Thyroid gland (tissue), 4 donors: ENCODE data around the gene ODC1. TPM values are rescaled to one million over a fixed set of nuclear protein-coding genes. Genes with fewer than 3 reads are reported as not detected.

Experiments
- DNase-seq, 2 donors: peaks; one replicate each; pipeline ENCODE4 v3.0.0-alpha.2; 2019
- H3K27ac ChIP-seq, 3 donors: fragments of 200-600 bp; sonication (generic); 1 replicate in 2 of 3; 2 replicates in 1 of 3; pipeline ENCODE4 v1.5.1; 2016 to 2019; ENCODE audit warnings: mild to moderate bottlenecking in 1 of 3, moderate library complexity in 1 of 3
- H3K27me3 ChIP-seq: fragments of 200-600 bp; sonication (generic); one replicate; pipeline ENCODE4 v1.5.1; 2019
- H3K36me3 ChIP-seq, 2 donors: fragments of 200-600 bp; sonication (generic); one replicate each; pipeline ENCODE4 v1.5.1; 2016 to 2019
- H3K4me1 ChIP-seq, 2 donors: fragments of 200-600 bp; sonication (generic); one replicate each; pipeline ENCODE4 v1.5.1; 2017 to 2019
- H3K4me3 ChIP-seq, 3 donors: fragments of 200-600 bp; sonication (generic); replicated peaks in 1 of 3; 1 replicate in 2 of 3; 2 replicates in 1 of 3; pipeline ENCODE4 v1.5.1; 2016; ENCODE audit warnings: mild to moderate bottlenecking in 1 of 3
- H3K9me3 ChIP-seq: fragments of 200-600 bp; sonication (generic); one replicate; pipeline ENCODE4 v1.5.1; 2017
- POLR2A ChIP-seq, 2 donors: fragments of 450-650 bp; IDR thresholded peaks; one replicate each; pipeline ENCODE4 v1.6.1; 2017; ENCODE audit warnings: antibody characterized with exemption in 2 of 2, mild to moderate bottlenecking in 2 of 2, moderate library complexity in 1 of 2
- WGBS, 2 donors: methylation state at CpG; one replicate each; pipeline ENCODE4 v1.1.5; 2017; 5-methylcytosine and 5-hydroxymethylcytosine counted together
- intact Hi-C: fragments of 100-400 bp; cut with DNase I; formaldehyde crosslinking; loops from one replicate; pipeline ENCODE4 v1.15.1; 2023
- total RNA-seq, 4 donors: library from RNA; depleted of rRNA; stranded (reverse); fragments of >200 nt; gene quantifications; one replicate each; pipeline ENCODE4 v1.2.3, GENCODE V29; 2016
- TF ChIP-seq, protein P1 (sequence below), 6 experiments: fragments of 200-600 bp in 3 of 6; fragments of 450-650 bp in 3 of 6; sonication (generic) in 3 of 6; IDR thresholded peaks; one replicate each; pipeline ENCODE4 v1.5.1; 2016 to 2019; ENCODE audit warnings: antibody characterized with exemption in 6 of 6, mild to moderate bottlenecking in 2 of 6, inconsistent platforms in 1 of 6, moderate library complexity in 1 of 6

Gene ODC1
- total RNA-seq, 4 donors from 2014 or later: 72.0 to 126 (median 84.9) TPM

DNA sequence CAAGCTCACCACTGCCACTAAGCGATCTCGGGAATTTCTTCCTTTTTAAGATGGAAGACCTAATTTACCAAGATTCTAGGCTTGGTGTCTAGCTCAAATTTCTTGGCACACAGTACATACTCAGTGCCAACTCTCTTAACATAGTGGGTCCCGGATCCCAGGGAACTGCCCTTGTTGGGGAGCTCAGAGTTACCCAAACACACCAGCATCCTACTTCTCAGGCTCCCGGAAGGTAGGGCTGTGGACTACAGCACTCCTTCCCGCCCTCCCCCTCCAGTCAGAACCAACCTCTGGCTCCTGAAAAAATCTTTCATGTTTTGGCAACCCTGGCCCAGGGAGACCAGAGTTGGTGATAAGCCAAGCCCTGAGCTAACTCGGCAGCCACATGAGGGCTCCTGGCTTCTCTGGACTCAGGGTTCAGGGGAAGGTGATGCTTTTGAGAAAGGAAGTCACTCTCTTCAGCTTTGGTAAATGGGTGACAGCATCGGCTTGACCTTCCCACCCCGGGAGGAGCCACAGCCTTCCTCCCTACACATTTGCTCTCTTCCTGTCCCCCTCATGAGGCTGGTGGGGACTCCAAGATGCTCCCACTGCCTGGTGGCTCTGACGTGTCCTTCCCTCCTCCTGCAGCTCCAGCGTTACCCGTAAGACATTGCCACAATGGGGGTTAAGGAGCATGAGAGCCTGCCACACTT, 8.8 kb downstream of the ODC1 start:
- H3K9me3 ChIP-seq: no peaks in the 10 kb centered on the region
- H3K27me3 ChIP-seq: no peaks in the 10 kb centered on the region
- H3K36me3 ChIP-seq: peaks cover 46 to 48% of the 10 kb centered on the region in 2 donors
- 75 to 78% methylated on average over 9 to 11 of the region's 11 CpGs for WGBS, 2 donors
- TF ChIP-seq, protein P1, sequence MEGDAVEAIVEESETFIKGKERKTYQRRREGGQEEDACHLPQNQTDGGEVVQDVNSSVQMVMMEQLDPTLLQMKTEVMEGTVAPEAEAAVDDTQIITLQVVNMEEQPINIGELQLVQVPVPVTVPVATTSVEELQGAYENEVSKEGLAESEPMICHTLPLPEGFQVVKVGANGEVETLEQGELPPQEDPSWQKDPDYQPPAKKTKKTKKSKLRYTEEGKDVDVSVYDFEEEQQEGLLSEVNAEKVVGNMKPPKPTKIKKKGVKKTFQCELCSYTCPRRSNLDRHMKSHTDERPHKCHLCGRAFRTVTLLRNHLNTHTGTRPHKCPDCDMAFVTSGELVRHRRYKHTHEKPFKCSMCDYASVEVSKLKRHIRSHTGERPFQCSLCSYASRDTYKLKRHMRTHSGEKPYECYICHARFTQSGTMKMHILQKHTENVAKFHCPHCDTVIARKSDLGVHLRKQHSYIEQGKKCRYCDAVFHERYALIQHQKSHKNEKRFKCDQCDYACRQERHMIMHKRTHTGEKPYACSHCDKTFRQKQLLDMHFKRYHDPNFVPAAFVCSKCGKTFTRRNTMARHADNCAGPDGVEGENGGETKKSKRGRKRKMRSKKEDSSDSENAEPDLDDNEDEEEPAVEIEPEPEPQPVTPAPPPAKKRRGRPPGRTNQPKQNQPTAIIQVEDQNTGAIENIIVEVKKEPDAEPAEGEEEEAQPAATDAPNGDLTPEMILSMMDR (IDR thresholded peaks at IDR 0.05): no peak
- TF ChIP-seq POLR2A (IDR thresholded peaks at IDR 0.05): no peak
- DNase-seq: no peak
- H3K4me1 ChIP-seq: peaks cover 0 to 4% of the 10 kb centered on the region in 2 donors
- H3K4me3 ChIP-seq: no peak overlapping the region
- no peak overlapping the region for H3K27ac ChIP-seq
- intact Hi-C loops: loop anchor here (5.0 to 10.0 kb wide), 2 partner anchors 367 to 635 kb away; no protein-coding TSS in a partner anchor

DNA sequence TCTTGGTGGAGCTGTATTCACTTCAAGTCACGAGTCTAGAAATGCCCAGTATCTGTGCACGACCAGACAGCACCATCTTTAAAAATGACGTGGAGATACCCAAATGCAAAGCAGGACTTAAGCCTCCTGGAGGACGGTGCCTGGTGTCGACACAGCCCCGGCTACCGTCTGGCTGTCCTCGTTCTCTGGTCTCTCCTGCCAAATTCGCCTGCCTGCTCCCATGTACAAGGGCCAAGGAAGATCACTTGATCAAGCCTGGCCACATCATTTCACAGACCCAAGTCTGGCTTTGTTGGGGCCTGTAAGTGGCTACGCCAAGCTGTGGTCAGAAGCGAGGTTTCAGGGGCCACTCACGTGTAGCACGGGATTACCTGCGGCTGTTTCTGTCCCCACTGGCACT, 9.4 kb downstream of the ODC1 start:
- peaks cover 39 to 42% of the 10 kb centered on the region in 2 donors for H3K36me3 ChIP-seq
- no peaks in the 10 kb centered on the region for H3K27me3 ChIP-seq
- H3K4me1 ChIP-seq: peaks cover 0 to 4% of the 10 kb centered on the region in 2 donors
- no peak for DNase-seq
- WGBS, 2 donors: 89 to 95% methylated on average over 14 of the region's 14 CpGs
- H3K9me3 ChIP-seq: no peaks in the 10 kb centered on the region
- no peak for TF ChIP-seq POLR2A (IDR thresholded peaks at IDR 0.05)
- TF ChIP-seq, protein P1 (IDR thresholded peaks at IDR 0.05): no peak
- H3K4me3 ChIP-seq: no peak overlapping the region
- intact Hi-C loops: loop anchor here (5.0 to 10.0 kb wide), 2 partner anchors 366 to 634 kb away; no protein-coding TSS in a partner anchor
- no peak overlapping the region for H3K27ac ChIP-seq

DNA sequence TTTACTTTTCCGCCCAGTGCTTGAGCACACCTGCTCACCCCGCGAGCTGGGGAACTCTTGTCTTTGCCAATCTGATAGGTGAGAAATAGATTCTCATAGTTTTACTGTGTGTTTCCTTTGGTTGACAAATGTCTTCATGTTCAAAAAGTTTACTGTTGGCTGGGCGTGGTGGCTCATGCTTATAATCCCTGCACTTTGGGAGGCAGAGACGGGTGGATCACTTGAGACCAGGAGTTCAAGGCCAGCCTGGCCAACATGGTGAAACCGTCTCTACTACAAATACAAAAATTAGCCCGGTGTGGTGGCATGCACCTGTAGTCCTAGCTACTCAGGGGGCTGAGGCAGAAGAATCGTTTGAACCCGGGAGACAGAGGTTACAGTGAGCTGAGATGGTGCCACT, 10.3 kb downstream of the ODC1 start:
- WGBS, 2 donors: 87 to 91% methylated on average over 9 of the region's 9 CpGs
- Histone ChIP-seq H3K36me3 (peaks cover 33% of the 10 kb centered on the region in 2 donors), H3K27ac (no peak overlapping the region), H3K27me3 (no peaks in the 10 kb centered on the region), H3K4me3 (no peak overlapping the region), H3K4me1 (peaks cover 0 to 4% of the 10 kb centered on the region in 2 donors), H3K9me3 (no peaks in the 10 kb centered on the region)
- no peak for DNase-seq
- intact Hi-C loops: loop anchor here (5.0 to 10.0 kb wide), 2 partner anchors 366 to 633 kb away; no protein-coding TSS in a partner anchor
- TF ChIP-seq, protein P1 (IDR thresholded peaks at IDR 0.05): no peak
- TF ChIP-seq POLR2A (IDR thresholded peaks at IDR 0.05): no peak

DNA sequence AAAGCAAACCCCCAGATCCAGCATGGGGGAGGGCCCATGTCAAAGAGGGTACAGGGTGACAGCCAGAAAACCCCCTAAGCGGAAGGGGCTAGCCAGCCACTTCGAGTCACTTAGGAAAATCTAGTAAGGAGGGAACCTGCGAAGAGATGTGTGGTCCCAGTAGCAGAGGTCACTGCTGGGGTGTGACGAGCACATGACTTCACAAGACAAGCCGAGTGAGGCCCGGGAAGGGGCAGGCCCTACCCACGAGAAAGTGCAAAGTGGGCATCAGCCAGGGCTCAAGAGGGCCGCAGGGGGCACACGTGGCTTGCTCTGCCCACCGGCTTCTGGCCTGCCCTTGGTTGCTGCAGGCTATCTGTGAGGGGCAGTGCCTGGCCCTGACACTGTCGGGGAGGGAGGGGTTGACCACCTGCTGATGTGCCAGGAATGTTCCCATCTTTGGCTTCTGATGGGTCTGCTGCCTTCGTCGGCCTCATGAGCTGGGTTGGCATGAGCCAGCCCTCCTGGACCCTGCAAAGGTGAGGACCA, 11.5 kb downstream of the ODC1 start:
- Histone ChIP-seq H3K36me3 (peaks cover 21 to 22% of the 10 kb centered on the region in 2 donors), H3K4me1 (peaks cover 5 to 10% of the 10 kb centered on the region in 2 donors), H3K9me3 (no peaks in the 10 kb centered on the region), H3K4me3 (no peak overlapping the region), H3K27me3 (no peaks in the 10 kb centered on the region), H3K27ac (no peak overlapping the region)
- DNase-seq: no peak
- 84 to 90% methylated on average over 12 to 13 of the region's 13 CpGs for WGBS, 2 donors
- intact Hi-C loops: loop anchor here (5.0 to 10.0 kb wide), 2 partner anchors 364 to 632 kb away; no protein-coding TSS in a partner anchor
- no peak for TF ChIP-seq POLR2A (IDR thresholded peaks at IDR 0.05)
- TF ChIP-seq, protein P1 (IDR thresholded peaks at IDR 0.05): no peak

DNA sequence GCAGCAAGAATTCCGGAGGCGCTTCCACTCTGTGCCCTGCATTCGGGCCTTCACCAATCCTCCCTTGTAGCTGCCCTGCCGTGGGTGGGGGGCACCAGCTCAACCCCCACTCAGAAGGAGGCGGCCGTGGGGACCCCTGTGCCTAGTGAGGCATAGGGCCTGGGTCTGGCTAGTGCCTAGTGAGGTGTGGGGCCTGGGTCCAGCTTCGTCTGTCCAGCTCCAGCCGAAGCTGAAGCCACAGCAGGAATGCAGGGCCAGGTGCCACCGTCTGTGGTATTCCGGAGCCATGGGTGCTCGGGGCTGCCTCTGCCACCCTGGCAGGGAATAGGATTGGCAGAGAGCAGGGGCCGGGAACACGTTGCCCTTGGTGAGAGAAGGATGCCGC, 12.3 kb downstream of the ODC1 start:
- Histone ChIP-seq H3K4me3 (no peak overlapping the region), H3K4me1 (peaks cover 5 to 10% of the 10 kb centered on the region in 2 donors), H3K27me3 (no peaks in the 10 kb centered on the region), H3K9me3 (no peaks in the 10 kb centered on the region), H3K27ac (no peak overlapping the region), H3K36me3 (peaks cover 13% of the 10 kb centered on the region in 2 donors)
- intact Hi-C loops: loop anchor here (2.0 to 10.0 kb wide), 3 partner anchors 311 to 631 kb away; no protein-coding TSS in a partner anchor
- DNase-seq: no peak
- TF ChIP-seq POLR2A (IDR thresholded peaks at IDR 0.05): no peak
- TF ChIP-seq, protein P1 (IDR thresholded peaks at IDR 0.05): no peak
- WGBS, 2 donors: 83 to 100% methylated on average over 1 to 8 of the region's 14 CpGs
